Measurements from ENCODE around the gene KCNG4.
A peak's percentile ranks its signal among the peaks of the same experiment; 100 is the strongest.

GRCh38 chr16:84234321-84235241 lies 5.2 kb downstream of the KCNG4 start:
- TF ChIP-seq CTCF (IDR thresholded peaks at IDR 0.05): no peak
- TF ChIP-seq POLR2A (IDR thresholded peaks at IDR 0.05): no peak
- peak in 3 of 4 donors; percentile 35 to 80 (median 47) for TF ChIP-seq POLR2AphosphoS5 (IDR thresholded peaks at IDR 0.05)
